Subcutaneous adipose tissue (tissue), 4 donors: Measurements from ENCODE around the gene MRRF. TPM values are rescaled to one million over a fixed set of nuclear protein-coding genes. Genes with fewer than 3 reads are reported as not detected.

Experiments
- CTCF ChIP-seq: fragments of 450-650 bp; IDR thresholded peaks from one replicate; pipeline ENCODE4 v1.5.1; 2016; ENCODE audit warnings: low read depth, mild to moderate bottlenecking, control low read depth, antibody characterized with exemption, moderate library complexity
- total RNA-seq, 4 donors: library from RNA; depleted of rRNA; stranded (reverse); fragments of >200 nt; gene quantifications; one replicate each; pipeline ENCODE4 v1.1.0, GENCODE V29; 2016

Gene MRRF
- total RNA-seq, 4 donors from 2014 or later = 34.8 to 61.0 (median 42.5) TPM

DNA sequence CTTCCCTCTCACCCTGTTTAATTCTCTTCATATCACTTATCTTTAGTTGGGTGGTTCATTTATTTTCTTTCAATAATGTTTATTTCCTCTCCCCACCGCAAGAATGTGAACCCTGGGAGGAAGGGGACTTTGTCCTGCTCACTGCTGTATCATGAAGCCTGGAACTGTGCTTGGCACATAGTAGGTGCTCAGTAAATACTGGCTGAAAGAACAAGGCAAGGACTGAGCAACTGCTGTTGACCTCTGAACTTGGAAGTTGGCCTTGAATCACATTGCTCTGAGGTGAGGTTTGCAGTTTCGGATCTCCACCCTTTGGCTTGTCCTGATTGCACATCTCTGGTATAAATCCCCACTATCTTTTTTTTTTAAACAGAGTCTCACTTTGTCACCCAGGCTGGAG is 84.1 kb downstream of the MRRF start:
- no peak for TF ChIP-seq CTCF

GRCh38 chr9:122349201-122349600 is 84.5 kb downstream of the MRRF start:
- no peak for TF ChIP-seq CTCF

GRCh38 chr9:122350577-122351355 is 86.1 kb downstream of the MRRF start:
- TF ChIP-seq CTCF = no peak

- no peak for TF ChIP-seq CTCF
Observed at GRCh38 chr9:122354536-122355199, 90.0 kb downstream of the MRRF start.

DNA sequence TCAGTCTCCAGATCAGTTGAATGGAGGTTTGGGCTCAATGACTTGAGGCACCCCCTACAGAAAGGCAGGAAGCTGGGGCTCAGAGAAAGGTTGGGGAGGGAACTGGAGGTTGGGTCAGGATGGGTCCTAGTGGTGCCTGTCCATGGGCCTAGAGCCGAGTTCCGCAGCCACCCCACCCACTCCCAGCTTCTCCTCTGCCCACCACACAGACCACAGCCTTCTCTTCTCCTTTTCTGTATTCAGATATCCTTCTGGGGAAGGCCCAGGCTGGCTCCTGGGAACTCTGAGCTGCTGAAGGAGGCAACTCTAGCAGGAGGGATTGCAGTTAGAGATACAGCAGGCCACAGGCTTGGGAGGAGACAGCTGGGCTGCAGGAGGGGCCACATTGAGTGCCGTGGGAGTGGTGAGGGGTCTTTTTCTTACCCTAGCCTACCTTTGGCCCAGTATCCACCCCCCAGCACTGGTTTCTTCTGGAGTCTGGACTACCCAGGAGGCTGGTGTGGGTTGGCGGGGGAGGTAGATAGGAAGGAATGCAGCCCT is 90.7 kb downstream of the MRRF start:
- TF ChIP-seq CTCF = no peak

GRCh38 chr9:122356627-122357026 is 91.9 kb downstream of the MRRF start:
- no peak for TF ChIP-seq CTCF

- no peak for TF ChIP-seq CTCF
Observed at GRCh38 chr9:122360891-122361290, 96.2 kb downstream of the MRRF start.
